Activated naive CD8-positive, alpha-beta T cell treated with anti-CD3 and anti-CD28 coated beads, Interleukin-2, amount 50 U/mL, for 24 hours (primary cell): ENCODE data around the gene NR4A1.

Source experiments
- ATAC-seq: fragments of 150-1000 bp; cut with Tn5 transposase; one replicate; pipeline ENCODE4 v1.10.0; 2021
- DNase-seq: peaks from one replicate; pipeline ENCODE4 v3.0.0; 2021
- H3K27ac Mint-ChIP-seq: one replicate; pipeline ENCODE4 v1.8.0; 2021; ENCODE audit warnings: mild to moderate bottlenecking, mixed read lengths
- H3K27me3 Mint-ChIP-seq: one replicate; pipeline ENCODE4 v1.8.0; 2021; ENCODE audit warnings: mixed read lengths
- H3K36me3 Mint-ChIP-seq: one replicate; pipeline ENCODE4 v1.8.0; 2021; ENCODE audit warnings: low read depth, mixed read lengths
- H3K4me1 Mint-ChIP-seq: one replicate; pipeline ENCODE4 v1.8.0; 2021; ENCODE audit warnings: mixed read lengths
- H3K4me3 Mint-ChIP-seq: one replicate; pipeline ENCODE4 v1.8.0; 2021; ENCODE audit warnings: mild to moderate bottlenecking, moderate library complexity, mixed read lengths
- H3K9me3 Mint-ChIP-seq: one replicate; pipeline ENCODE4 v1.8.0; 2021; ENCODE audit warnings: mixed read lengths

Gene NR4A1

DNA sequence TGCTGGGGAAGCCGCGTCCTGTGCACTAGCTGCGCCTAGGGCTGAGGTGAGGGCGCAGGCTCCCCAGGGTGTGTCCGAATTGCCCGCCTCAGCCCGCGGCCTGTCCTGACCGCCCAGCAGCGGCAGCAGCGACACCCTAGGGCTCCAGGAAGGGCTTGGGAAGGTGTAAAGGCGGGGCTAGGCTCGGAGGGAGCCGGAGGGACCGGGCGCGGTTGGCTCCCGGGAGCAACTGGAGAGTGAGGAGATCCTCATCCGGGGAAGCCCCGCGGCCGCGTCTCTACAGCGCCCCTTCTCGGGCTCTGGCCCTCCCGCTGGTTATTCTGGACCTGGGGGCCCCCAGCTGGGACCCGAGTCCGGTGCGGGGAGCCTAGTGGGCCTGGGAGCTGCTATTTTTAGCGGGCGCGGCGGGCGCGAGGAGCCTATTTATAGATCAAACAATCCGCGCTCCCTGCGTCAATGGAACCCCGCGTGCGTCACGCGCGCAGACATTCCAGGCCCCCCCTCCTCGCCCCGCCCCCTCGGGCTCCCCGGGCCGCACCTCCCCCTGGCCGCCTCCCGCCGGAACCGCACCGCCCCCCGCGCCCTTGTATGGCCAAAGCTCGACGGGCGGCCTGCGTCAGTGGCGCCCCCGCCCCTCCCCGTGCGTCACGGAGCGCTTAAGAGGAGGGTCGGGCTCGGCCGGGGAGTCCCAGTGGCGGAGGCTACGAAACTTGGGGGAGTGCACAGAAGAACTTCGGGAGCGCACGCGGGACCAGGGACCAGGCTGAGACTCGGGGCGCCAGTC, at the start of gene NR4A1:
Gene NR4A1 (plus strand): TSS at position 685 of the 784 bp plus-strand sequence. CDS start 2,887 bp downstream, outside the sequence.
- H3K4me3 Mint-ChIP-seq, result peak within 1 kb of the TSS; percentile 99

DNA sequence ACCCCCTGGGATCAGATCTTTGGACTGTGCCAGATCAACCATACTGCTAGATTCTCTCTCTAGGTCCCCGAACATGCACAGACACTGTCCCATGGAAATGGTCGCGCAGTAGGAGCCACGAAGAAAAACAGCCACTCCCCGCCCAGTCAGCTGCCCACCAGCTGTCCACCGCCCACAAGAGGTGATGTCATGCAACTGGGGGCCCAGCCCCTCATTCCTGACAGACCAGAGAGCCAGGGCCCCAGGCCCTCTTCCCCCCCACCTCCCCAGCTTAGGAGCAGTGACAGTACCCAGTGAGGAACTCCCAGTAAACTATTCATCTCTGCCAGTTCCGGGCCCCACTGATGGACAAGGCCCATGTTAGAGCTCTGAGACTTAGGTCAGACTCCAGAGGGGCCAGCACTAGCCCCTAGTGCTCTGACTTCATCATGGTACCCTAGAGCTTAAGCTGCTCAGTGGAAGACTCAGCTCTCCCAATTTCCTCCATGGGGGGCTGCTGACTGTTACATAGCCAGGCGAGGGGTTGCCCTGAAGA, 48.2 kb upstream of the NR4A1 start:
- DNase-seq, result no peak
- Mint-ChIP-seq H3K27me3 (peaks cover 9% of the 10 kb centered on the region), H3K36me3 (peaks cover 6% of the 10 kb centered on the region), H3K9me3 (no peaks in the 10 kb centered on the region), H3K27ac (no peak overlapping the region), H3K4me1 (peaks cover 23% of the 10 kb centered on the region), H3K4me3 (no peak overlapping the region)
- ATAC-seq, result no peak

More for the DNA sequence above, at the start of gene NR4A1:
- peak; percentile 86 for ATAC-seq
- Mint-ChIP-seq H3K4me1 (peaks cover 45% of the 10 kb centered on the region), H3K9me3 (no peaks in the 10 kb centered on the region), H3K27ac (peak within 1 kb of the TSS; percentile 98), H3K36me3 (peaks cover 34% of the 10 kb centered on the region), H3K27me3 (no peaks in the 10 kb centered on the region)
- peak; percentile 100 for DNase-seq

DNA sequence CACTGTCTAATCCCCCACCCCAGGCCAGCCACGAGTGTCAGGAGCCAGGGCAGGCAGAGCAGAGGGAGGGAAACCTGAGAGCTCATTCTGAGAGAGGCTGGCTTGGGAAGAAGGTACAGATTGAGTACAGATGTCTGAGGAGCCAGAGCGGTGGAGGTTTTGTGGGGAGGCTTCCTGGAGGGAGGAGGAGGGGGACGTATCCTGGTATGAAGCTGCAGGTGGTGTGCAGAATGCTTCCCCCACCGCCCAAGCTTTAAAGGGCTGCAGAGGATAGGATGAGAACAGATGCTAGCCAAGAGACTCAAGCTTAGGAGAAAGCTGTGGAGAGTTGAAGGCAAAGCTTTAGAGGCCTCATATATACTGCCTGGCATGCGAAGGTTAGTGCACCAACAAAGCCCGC, 47.7 kb upstream of the NR4A1 start:
- Mint-ChIP-seq H3K9me3 (no peaks in the 10 kb centered on the region), H3K36me3 (peaks cover 6% of the 10 kb centered on the region), H3K4me3 (no peak overlapping the region), H3K27me3 (peaks cover 9% of the 10 kb centered on the region), H3K27ac (no peak overlapping the region), H3K4me1 (peaks cover 28% of the 10 kb centered on the region)
- DNase-seq (no peak), ATAC-seq (no peak)

DNA sequence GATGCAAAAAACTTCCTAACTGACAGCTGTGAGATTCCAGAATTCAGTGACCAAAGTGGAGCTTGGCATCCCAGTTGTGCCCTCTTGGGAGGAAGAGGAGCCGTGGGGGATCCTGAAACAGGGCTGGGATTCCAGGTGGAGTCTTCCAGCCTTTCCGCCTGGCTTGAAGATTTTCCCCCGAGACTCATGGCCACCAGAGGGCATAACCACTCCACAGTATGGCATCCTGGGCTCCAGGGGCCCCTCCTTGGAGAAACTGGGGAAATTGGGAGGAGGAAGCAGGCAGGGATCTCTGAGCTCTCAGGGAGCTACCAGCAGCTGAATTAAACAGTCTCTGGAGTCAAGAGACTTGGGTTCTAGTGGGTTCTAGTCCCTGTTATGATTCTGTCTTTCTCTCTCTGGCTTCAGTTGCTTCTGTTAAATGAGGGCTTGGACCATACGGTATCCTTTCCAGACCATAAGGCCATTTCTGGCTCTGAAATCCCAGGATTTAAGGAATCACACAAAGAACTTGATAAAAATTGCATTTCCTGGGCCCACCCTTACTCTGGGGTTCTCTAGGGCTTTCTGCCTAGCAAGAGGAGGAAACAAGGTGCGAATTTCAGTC, 47.1 kb upstream of the NR4A1 start:
- no peaks in the 10 kb centered on the region for H3K9me3 Mint-ChIP-seq
- ATAC-seq (no peak), DNase-seq (no peak)
- H3K4me1 Mint-ChIP-seq, result peaks cover 30% of the 10 kb centered on the region
- peaks cover 9% of the 10 kb centered on the region for H3K27me3 Mint-ChIP-seq
- H3K4me3 Mint-ChIP-seq, result no peak overlapping the region
- H3K27ac Mint-ChIP-seq, result no peak overlapping the region
- H3K36me3 Mint-ChIP-seq, result peaks cover 6% of the 10 kb centered on the region

DNA sequence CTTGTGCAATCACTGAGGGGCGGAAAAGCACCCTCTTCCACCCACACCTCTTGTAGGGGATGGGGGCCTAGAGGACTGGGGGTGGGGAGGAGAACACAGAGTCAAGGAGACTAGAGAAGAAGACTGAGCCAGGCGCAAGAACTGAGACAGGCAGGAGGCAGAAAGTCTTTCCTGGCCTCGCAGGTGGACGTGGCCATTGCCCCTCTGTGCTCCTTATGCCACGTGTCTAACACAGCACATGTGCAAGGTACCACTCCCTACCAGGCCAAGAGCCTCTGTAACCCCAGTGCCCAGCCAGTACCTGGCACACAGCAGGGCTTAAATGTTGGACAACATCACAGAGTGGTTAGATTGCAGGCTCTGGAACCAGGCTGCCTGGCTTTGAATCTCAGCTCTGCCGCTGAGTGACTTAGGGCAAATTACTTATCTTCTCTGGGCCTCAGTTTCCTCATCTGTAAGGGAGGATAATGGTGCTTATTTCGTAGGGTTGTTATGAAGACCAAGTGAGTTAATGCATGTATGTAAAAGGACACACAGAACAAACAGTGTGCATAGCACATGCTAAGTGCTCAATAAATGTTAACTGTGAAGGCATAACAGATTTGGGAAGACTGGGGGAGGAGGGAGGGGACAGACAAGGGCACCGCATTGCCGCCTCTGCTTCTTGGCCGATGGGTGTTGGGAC, 45.9 kb upstream of the NR4A1 start:
- Mint-ChIP-seq H3K4me1 (peaks cover 24% of the 10 kb centered on the region), H3K4me3 (peak overlapping the region; percentile 82), H3K27me3 (peaks cover 9% of the 10 kb centered on the region), H3K9me3 (no peaks in the 10 kb centered on the region), H3K36me3 (peaks cover 3% of the 10 kb centered on the region), H3K27ac (peak overlapping the region; percentile 60)
- no peak for DNase-seq
- ATAC-seq, result no peak

DNA sequence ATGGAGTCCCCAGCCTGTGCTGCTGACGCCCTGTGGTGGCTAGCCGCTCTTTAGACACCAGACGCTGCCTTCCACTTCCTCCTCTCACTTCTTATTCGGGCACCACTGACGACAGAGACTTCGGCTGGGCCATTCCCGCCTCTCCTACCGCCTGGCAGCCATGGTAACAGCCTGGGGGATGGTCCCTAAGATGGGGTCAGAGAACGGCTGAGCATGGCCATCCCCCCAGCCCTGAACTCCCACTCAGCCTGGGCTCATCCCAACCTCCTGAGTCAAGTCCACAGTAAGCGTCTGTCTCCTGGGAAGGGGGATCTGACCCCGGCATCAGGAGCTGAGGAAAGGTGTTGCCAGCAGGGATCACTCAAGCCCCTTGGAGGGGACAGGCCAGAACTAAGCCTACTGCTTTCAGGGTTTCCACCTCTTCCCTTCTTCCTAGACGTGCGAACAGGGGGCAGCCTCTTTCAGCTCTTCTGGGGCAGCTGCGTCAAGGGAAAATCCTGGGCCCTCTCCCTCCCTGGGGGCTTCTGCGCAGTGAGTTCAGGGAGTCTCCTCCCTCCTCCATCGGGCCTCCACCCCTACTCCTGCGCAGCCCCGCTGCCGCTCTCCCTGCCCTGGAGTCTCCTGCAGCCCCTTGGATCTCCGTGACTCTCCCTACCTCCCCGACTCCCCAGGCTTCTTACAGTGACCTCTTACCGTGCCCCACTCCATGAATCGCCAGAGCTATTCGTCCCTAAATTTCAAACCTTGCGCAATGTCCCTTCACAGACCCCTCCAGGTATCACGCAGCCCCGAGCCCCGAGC, 45.1 kb upstream of the NR4A1 start:
- ATAC-seq (peak; percentile 2), DNase-seq (peak; percentile 33)
- H3K4me3 Mint-ChIP-seq, result peak overlapping the region; percentile 82
- peaks cover 6% of the 10 kb centered on the region for H3K36me3 Mint-ChIP-seq
- peak overlapping the region; percentile 88 for H3K27ac Mint-ChIP-seq
- H3K9me3 Mint-ChIP-seq, result no peaks in the 10 kb centered on the region
- H3K4me1 Mint-ChIP-seq, result peaks cover 24% of the 10 kb centered on the region
- H3K27me3 Mint-ChIP-seq, result peaks cover 9% of the 10 kb centered on the region

DNA sequence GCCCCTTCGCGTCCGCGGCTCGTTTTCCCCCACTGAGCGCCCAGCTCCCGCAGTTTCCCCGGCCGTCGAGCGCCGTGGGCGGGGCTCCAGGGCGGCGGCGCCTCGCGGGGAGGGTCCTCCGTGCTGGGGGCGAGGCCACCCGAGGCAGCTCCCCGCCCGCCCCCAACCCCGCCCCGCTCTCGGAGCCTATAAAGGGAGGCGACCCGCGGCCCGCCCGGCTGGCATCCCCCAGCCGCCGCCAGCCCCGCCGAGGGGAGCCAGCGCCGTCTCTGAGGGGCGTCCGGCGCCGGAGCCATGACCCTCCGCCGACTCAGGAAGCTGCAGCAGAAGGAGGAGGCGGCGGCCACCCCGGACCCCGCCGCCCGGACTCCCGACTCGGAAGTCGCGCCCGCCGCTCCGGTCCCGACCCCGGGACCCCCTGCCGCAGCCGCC, 44.5 kb upstream of the NR4A1 start, which contains the start of gene TAMALIN:
Gene TAMALIN (plus strand): TSS at position 221 of the 432 bp plus-strand sequence. CDS start 74 bp downstream, at position 295.
- Mint-ChIP-seq H3K9me3 (no peaks in the 10 kb centered on the region), H3K4me3 (peak within 1 kb of the TSS; percentile 88), H3K27me3 (peaks cover 9% of the 10 kb centered on the region), H3K4me1 (peaks cover 24% of the 10 kb centered on the region), H3K36me3 (peaks cover 8% of the 10 kb centered on the region), H3K27ac (peak within 1 kb of the TSS; percentile 88)
- DNase-seq (peak; percentile 83), ATAC-seq (peak; percentile 76)

DNA sequence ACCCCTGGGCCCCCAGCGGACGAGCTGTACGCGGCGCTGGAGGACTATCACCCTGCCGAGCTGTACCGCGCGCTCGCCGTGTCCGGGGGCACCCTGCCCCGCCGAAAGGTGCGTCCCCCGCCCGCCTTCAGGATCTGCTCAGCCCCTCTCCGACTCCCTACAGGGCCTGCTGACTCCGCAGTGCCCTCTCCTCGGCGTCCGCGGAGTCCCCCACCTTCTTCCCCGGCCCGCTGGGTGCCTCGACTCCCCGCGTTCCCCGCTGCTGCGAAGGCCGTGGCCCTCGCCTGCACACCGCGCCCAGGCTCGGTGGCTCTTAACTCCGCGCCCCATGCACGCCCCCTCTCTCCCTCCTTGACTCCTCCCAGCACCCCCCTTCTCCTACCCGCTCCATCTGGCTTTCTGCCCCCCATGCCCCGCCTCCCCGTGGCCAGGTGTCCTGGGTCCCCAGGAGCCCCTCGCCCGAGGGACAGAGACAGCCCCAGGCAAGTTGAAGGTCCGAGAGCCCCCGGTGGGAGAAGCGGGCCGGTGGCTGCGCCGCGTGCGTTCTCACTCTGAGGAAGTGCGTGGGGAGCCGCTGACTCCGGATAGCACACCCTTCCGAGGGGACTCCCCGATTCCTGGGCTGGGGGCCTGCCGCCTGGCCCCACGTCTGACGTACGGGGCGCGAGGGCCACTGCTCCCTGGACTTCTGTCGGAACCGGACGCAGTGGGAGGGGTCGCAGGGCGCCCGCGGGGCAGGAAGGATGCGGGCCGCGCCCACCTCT, 43.9 kb upstream of the NR4A1 start:
- Mint-ChIP-seq H3K27ac (peak overlapping the region; percentile 80), H3K4me3 (peak overlapping the region; percentile 88), H3K4me1 (peaks cover 24% of the 10 kb centered on the region), H3K9me3 (no peaks in the 10 kb centered on the region), H3K36me3 (peaks cover 8% of the 10 kb centered on the region), H3K27me3 (peaks cover 9% of the 10 kb centered on the region)
- DNase-seq, result peak; percentile 57
- peak; percentile 53 for ATAC-seq

DNA sequence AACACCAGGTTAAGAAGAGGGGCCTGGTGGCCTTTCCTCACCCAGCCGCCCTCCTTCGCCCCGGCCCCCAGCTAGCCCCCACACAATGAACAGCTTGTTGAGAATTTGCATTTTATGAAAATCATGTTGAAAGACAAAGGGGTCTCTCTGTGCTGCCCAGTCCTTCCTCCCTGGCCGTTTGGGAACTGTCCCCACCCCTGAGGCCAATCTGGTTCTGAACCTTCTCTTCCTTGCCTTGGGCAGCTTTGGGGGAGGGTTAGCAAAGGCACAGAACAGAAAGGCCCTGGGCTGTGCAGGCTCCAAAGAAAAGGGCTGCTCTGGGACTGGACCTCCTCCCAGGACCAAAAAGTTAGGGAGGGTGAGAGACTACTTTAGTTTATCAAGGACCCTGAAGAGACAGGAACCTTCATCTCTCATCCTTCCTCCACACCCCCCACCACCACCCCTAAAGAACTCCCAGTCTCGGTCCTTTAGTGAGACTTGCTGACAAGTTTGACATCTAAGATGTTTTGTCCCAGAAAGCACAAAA, 43.2 kb upstream of the NR4A1 start:
- no peaks in the 10 kb centered on the region for H3K9me3 Mint-ChIP-seq
- peaks cover 24% of the 10 kb centered on the region for H3K4me1 Mint-ChIP-seq
- peak overlapping the region; percentile 88 for H3K4me3 Mint-ChIP-seq
- no peak for DNase-seq
- H3K27me3 Mint-ChIP-seq, result peaks cover 9% of the 10 kb centered on the region
- no peak for ATAC-seq
- H3K36me3 Mint-ChIP-seq, result peaks cover 8% of the 10 kb centered on the region
- peak overlapping the region; percentile 80 for H3K27ac Mint-ChIP-seq

DNA sequence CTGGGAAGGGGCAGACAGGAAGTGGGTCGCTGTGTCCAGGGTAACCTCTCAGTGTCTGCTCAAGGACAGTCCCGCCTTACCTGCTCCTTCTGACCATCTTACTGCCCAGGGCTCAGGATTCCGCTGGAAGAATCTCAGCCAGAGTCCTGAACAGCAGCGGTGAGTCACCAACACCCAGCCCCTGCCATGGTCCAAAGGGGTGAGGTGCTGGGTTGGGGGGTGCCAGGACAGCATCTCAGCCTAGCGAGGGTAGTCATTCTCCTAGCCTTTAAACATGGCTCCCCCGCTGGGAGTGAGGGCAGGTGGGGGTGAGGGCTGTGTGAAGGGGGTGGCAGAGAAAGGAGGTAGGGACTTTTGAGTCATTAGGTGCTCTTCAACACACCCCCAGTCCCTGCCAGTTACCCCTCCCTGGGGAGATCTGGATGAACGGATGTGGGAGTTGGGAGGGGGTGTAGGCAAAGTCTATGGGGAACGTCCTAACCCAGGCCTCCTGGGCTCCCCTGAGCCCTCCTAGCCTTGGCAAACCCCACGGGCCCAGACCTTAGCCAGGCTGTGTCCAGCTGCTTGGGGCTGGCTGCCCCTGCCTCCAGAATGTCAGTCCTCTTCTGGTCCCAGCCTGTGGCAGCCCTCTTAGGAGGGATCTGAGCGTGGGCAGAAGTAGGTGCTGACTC, 42.0 kb upstream of the NR4A1 start:
- Mint-ChIP-seq H3K27ac (no peak overlapping the region), H3K27me3 (peaks cover 9% of the 10 kb centered on the region), H3K9me3 (no peaks in the 10 kb centered on the region), H3K4me3 (peak overlapping the region; percentile 88), H3K4me1 (peaks cover 24% of the 10 kb centered on the region), H3K36me3 (peaks cover 16% of the 10 kb centered on the region)
- DNase-seq, result no peak
- no peak for ATAC-seq

DNA sequence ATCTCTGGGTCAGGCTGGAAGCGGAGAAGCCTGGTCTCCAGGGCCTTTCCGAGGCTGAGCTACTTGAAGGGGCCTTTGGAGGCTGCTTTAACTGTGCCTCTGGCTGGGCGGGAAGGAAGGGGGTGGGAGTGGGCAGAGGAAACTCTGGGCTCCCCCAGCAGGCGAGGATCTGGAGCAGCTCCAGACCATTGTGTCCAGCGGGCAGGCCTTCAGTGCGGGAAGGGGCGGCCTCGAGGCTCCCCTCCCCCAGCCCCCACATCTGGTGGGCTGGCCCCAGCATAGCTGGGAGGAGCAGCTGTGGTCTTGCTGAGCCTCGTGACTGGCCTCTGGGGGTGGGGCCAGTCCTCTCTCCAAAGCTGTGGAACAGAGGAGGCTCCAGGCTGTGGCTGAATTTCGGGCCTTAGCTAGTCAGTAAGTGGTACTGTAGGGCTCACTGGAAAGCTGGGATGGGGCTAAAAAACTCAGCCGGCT, 41.1 kb upstream of the NR4A1 start:
- H3K4me3 Mint-ChIP-seq, result no peak overlapping the region

DNA sequence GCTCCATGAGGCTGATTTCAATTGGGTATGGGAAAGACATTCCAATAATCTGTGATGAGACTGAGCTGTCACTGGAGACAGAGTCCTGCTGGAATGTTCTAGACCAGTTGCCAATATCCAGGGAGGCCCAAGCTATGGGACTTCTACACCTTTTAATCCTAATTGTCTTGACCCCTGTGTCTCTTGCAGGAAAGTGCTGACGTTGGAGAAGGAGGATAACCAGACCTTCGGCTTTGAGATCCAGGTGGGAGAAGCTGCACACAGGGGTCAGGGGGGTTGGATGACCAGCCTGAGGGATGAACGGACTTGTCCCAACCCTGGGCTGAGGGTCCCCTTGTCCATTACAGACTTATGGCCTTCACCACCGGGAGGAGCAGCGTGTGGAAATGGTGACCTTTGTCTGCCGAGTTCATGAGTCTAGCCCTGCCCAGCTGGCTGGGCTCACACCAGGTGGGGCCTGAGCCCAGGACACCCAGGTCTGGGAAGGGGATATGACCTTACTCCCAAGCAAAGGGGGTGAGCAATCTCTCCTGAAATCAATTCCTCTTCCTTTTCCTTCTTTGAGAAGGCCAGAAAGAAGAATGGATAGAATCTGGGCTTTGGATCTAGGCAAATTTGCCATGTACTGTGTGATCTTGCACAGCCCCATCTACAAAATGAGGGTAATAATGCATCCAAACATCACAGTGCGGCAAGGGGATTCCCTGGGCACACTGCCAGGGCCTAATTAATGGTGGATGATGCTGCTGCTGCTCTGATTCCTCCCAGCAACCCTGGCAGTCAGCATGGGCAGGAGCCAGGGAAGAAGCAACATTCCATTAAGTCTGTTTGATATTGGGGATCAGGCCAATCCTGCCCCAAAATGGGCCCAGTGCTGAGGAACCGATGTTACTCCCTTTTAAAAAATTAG, 40.3 kb upstream of the NR4A1 start:
- H3K27ac Mint-ChIP-seq, result no peak overlapping the region
- ATAC-seq, result no peak
- no peak overlapping the region for H3K4me3 Mint-ChIP-seq

More for the DNA sequence above, 41.1 kb upstream of the NR4A1 start:
- H3K9me3 Mint-ChIP-seq, result no peaks in the 10 kb centered on the region
- H3K27me3 Mint-ChIP-seq, result peaks cover 9% of the 10 kb centered on the region
- H3K36me3 Mint-ChIP-seq, result peaks cover 17% of the 10 kb centered on the region
- no peak overlapping the region for H3K27ac Mint-ChIP-seq
- no peak for DNase-seq
- ATAC-seq, result no peak
- peaks cover 24% of the 10 kb centered on the region for H3K4me1 Mint-ChIP-seq

More for the DNA sequence above, 40.3 kb upstream of the NR4A1 start:
- no peaks in the 10 kb centered on the region for H3K9me3 Mint-ChIP-seq
- DNase-seq, result no peak
- H3K36me3 Mint-ChIP-seq, result peaks cover 17% of the 10 kb centered on the region
- H3K4me1 Mint-ChIP-seq, result peaks cover 18% of the 10 kb centered on the region
- peaks cover 4% of the 10 kb centered on the region for H3K27me3 Mint-ChIP-seq
